ENCODE results near the gene MNT. TPM values are rescaled to one million over a fixed set of nuclear protein-coding genes. Genes with fewer than 3 reads are reported as not detected.
A peak's percentile ranks its signal among the peaks of the same experiment; 100 is the strongest.

Gene MNT
- total and polyA plus RNA-seq, 9 of the 15 experiments (the other 6 are each of a cell fraction or from before 2014, with no cell fraction given): 0.18 to 23.8 (median 5.3) TPM

- in situ Hi-C loops (cut with MboI) (loop anchor here (5.0 kb wide), 1 partner anchor 35 kb away; no protein-coding TSS in a partner anchor), intact Hi-C loops (cut with micrococcal nuclease) (no loop called here)
- no peaks in the 10 kb centered on the region for H3K9me3 ChIP-seq (replicated peaks; ENCODE audit: control insufficient read depth, insufficient read depth, low read depth, low read length)
- BruUV-seq (replicated peaks): no TSS peak
- peak overlapping the region in 1 of 2 experiments; percentile 52; a peak in 1 of 4 replicates for H3K9ac ChIP-seq (ENCODE audit: insufficient read depth in 1 of 2, low read depth in 2 of 2, low read length in 2 of 2)
- no peaks in the 10 kb centered on the region for H3K79me2 ChIP-seq (ENCODE audit: control insufficient read depth, insufficient read depth, low read length)
- H3K36me3 ChIP-seq (ENCODE audit: control insufficient read depth, insufficient read depth, low read length): no peaks in the 10 kb centered on the region
- H3K27me3 ChIP-seq (ENCODE audit: control insufficient read depth in 2 of 2, insufficient read depth in 2 of 2, low read length in 2 of 2): no peaks in the 10 kb centered on the region
- peaks cover 0 to 20% of the 10 kb centered on the region in 2 experiments; a peak in 3 of 5 replicates for H3K4me1 ChIP-seq (replicated peaks in 1 of 2; ENCODE audit: control insufficient read depth in 2 of 2, insufficient read depth in 2 of 2, low read length in 2 of 2)
- no peak overlapping the region for H3K27ac ChIP-seq (ENCODE audit: extremely low read depth, low read depth, low read length)
- POLR2A ChIA-PET: interaction anchor here (0.8 kb wide), 1 partner anchor 15 kb away, joined by 3 read pairs; no protein-coding TSS in a partner anchor
- no peak overlapping the region for H2AFZ ChIP-seq (ENCODE audit: low read depth, low read length)
- FAIRE-seq (no peak), DNase-seq (ENCODE audit: extremely low read depth in 1 of 4, low spot score in 3 of 4) (no peak), ATAC-seq (no peak)
- CTCF ChIA-PET (ENCODE audit: low intra/inter-chr PET ratio): no interaction called here
- 86% methylated on average over 5 of the region's 10 CpGs for WGBS (ENCODE audit: insufficient coverage, low coverage, missing lambda C conversion rate)
- no peak overlapping the region for H3K4me3 ChIP-seq
- H3K9me1 ChIP-seq (ENCODE audit: control insufficient read depth, insufficient read depth, low read length): no peaks in the 10 kb centered on the region
- H4K20me1 ChIP-seq (replicated peaks; ENCODE audit: control insufficient read depth, insufficient read depth, low read length): no peaks in the 10 kb centered on the region
- no peak overlapping the region for H3K4me2 ChIP-seq (ENCODE audit: insufficient read depth, low read length)
- no peak for TF ChIP-seq MXD1 (CRISPR knock-in tag; IDR thresholded peaks at IDR 0.05; ENCODE audit: borderline replicate concordance, poor library complexity, severe bottlenecking)
- TF ChIP-seq ZNF707 (CRISPR knock-in tag; conservative IDR thresholded peaks at IDR 0.05): no peak
- TF ChIP-seq NR3C1 (CRISPR knock-in tag; IDR thresholded peaks at IDR 0.05): no peak
- no peak for TF ChIP-seq CREB3 (tag; conservative IDR thresholded peaks at IDR 0.05; ENCODE audit: low read depth)
- TF ChIP-seq, protein P1, sequence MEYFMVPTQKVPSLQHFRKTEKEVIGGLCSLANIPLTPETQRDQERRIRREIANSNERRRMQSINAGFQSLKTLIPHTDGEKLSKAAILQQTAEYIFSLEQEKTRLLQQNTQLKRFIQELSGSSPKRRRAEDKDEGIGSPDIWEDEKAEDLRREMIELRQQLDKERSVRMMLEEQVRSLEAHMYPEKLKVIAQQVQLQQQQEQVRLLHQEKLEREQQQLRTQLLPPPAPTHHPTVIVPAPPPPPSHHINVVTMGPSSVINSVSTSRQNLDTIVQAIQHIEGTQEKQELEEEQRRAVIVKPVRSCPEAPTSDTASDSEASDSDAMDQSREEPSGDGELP (CRISPR knock-in tag; IDR thresholded peaks at IDR 0.05; ENCODE audit: borderline replicate concordance): no peak
- TF ChIP-seq MNT (conservative IDR thresholded peaks at IDR 0.05): no peak
- TF ChIP-seq HNRNPL (IDR thresholded peaks at IDR 0.05; ENCODE audit: low read depth, low read length): no peak
- no peak for TF ChIP-seq SUPT5H (IDR thresholded peaks at IDR 0.05)
- TF ChIP-seq SMAD1 (IDR thresholded peaks at IDR 0.05; ENCODE audit: low read depth, low read length, partially characterized antibody): no peak
- TF ChIP-seq FOXJ3 (CRISPR knock-in tag; IDR thresholded peaks at IDR 0.05): no peak
- no peak for TF ChIP-seq ZNF165 (CRISPR knock-in tag; IDR thresholded peaks at IDR 0.05; ENCODE audit: borderline replicate concordance)
- no peak for TF ChIP-seq ARID4B (CRISPR knock-in tag; IDR thresholded peaks at IDR 0.05)
- TF ChIP-seq ZNF347 (CRISPR knock-in tag; IDR thresholded peaks at IDR 0.05; ENCODE audit: low read depth): no peak
- no peak for TF ChIP-seq RBM15 (IDR thresholded peaks at IDR 0.05; ENCODE audit: insufficient read depth, low read length)
Observed at GRCh38 chr17:2377659-2378058, 23.2 kb downstream of the MNT start.

Measured in K562 (cell line).